Uterus (tissue), 4 donors: ENCODE data around the gene TNFRSF11A. TPM values are rescaled to one million over a fixed set of nuclear protein-coding genes. Genes with fewer than 3 reads are reported as not detected.

ENCODE experiments used
- DNase-seq, 2 donors: peaks; one replicate each; pipeline ENCODE4 v3.0.0-alpha.2; 2019 to 2020
- H3K27ac ChIP-seq, 2 donors: fragments of 200-600 bp; sonication (generic); 1 replicate in 1 of 2; 2 replicates in 1 of 2; pipeline ENCODE4 v1.5.1; 2016 to 2018
- H3K27me3 ChIP-seq, 2 donors: fragments of 200-600 bp; sonication (generic); one replicate each; pipeline ENCODE4 v1.5.1; 2018 to 2019; ENCODE audit warnings: control low read depth in 1 of 2
- H3K36me3 ChIP-seq, 2 donors: fragments of 200-600 bp; sonication (generic); one replicate each; pipeline ENCODE4 v1.5.1; 2019; ENCODE audit warnings: control low read depth in 1 of 2
- H3K4me1 ChIP-seq, 2 donors: fragments of 200-600 bp; sonication (generic); one replicate each; pipeline ENCODE4 v1.5.1; 2018 to 2019; ENCODE audit warnings: control low read depth in 1 of 2
- H3K4me3 ChIP-seq, 2 donors: fragments of 200-600 bp; sonication (generic); 1 replicate in 1 of 2; 2 replicates in 1 of 2; pipeline ENCODE4 v1.5.1; 2018 to 2019; ENCODE audit warnings: mild to moderate bottlenecking in 1 of 2
- H3K9me3 ChIP-seq, 2 donors: fragments of 200-600 bp; sonication (generic); one replicate each; pipeline ENCODE4 v1.5.1; 2019; ENCODE audit warnings: control low read depth in 1 of 2
- CTCF ChIP-seq, 4 experiments: fragments of 200-600 bp in 2 of 4; fragments of 450-650 bp in 2 of 4; sonication (generic) in 2 of 4; IDR thresholded peaks; one replicate each; pipeline ENCODE4 v1.5.1; 2016 to 2019; ENCODE audit warnings: antibody characterized with exemption in 4 of 4, mild to moderate bottlenecking in 2 of 4, moderate library complexity in 1 of 4
- POLR2A ChIP-seq, 2 donors: fragments of 450-650 bp; IDR thresholded peaks; one replicate each; pipeline ENCODE4 v1.6.1; 2016; ENCODE audit warnings: antibody characterized with exemption in 2 of 2, mild to moderate bottlenecking in 1 of 2, moderate library complexity in 1 of 2
- intact Hi-C: fragments of 100-400 bp; cut with DNase I; formaldehyde crosslinking; loops from one replicate; pipeline ENCODE4 v1.15.1; 2023; ENCODE audit warnings: low total_unique reads
- total RNA-seq, 4 donors: library from RNA; depleted of rRNA in 3 of 4; stranded (reverse); fragments of >200 nt in 3 of 4; gene quantifications; one replicate each; pipeline versions ENCODE4 v1.1.0 to v1.2.4, GENCODE V29; 2014 to 2023
- donor health status: DM: yes; HTN: yes; CAD: no.

Gene TNFRSF11A
- total RNA-seq, 4 donors from 2014 or later: 0.26 to 7.4 (median 5.1) TPM

GRCh38 chr18:62332964-62333695, 8.0 kb downstream of the TNFRSF11A start:
- no peaks in the 10 kb centered on the region for H3K9me3 ChIP-seq
- H3K36me3 ChIP-seq: no peaks in the 10 kb centered on the region
- H3K27me3 ChIP-seq: peaks cover 0 to 5% of the 10 kb centered on the region in 2 donors
- intact Hi-C loops: no loop called here
- no peak for TF ChIP-seq CTCF (IDR thresholded peaks at IDR 0.05)
- TF ChIP-seq POLR2A (IDR thresholded peaks at IDR 0.05): no peak
- H3K27ac ChIP-seq: no peak overlapping the region
- no peaks in the 10 kb centered on the region for H3K4me1 ChIP-seq
- DNase-seq: no peak
- no peak overlapping the region for H3K4me3 ChIP-seq

GRCh38 chr18:62334120-62334519, 9.0 kb downstream of the TNFRSF11A start:
- H3K36me3 ChIP-seq: no peaks in the 10 kb centered on the region
- H3K4me1 ChIP-seq: no peaks in the 10 kb centered on the region
- no peak for DNase-seq
- no peak overlapping the region for H3K27ac ChIP-seq
- no peak for TF ChIP-seq POLR2A (IDR thresholded peaks at IDR 0.05)
- no peak for TF ChIP-seq CTCF (IDR thresholded peaks at IDR 0.05)
- intact Hi-C loops: no loop called here
- H3K4me3 ChIP-seq: no peak overlapping the region
- H3K27me3 ChIP-seq: no peaks in the 10 kb centered on the region
- H3K9me3 ChIP-seq: no peaks in the 10 kb centered on the region

GRCh38 chr18:62335494-62335893, 10.4 kb downstream of the TNFRSF11A start:
- H3K27me3 ChIP-seq: no peaks in the 10 kb centered on the region
- H3K4me1 ChIP-seq: no peaks in the 10 kb centered on the region
- DNase-seq: no peak
- intact Hi-C loops: no loop called here
- TF ChIP-seq POLR2A (IDR thresholded peaks at IDR 0.05): no peak
- TF ChIP-seq CTCF (IDR thresholded peaks at IDR 0.05): no peak
- H3K36me3 ChIP-seq: no peaks in the 10 kb centered on the region
- no peaks in the 10 kb centered on the region for H3K9me3 ChIP-seq
- H3K27ac ChIP-seq: no peak overlapping the region
- no peak overlapping the region for H3K4me3 ChIP-seq

GRCh38 chr18:62336618-62337017, 11.5 kb downstream of the TNFRSF11A start:
- Histone ChIP-seq H3K27ac (no peak overlapping the region), H3K4me3 (no peak overlapping the region), H3K36me3 (no peaks in the 10 kb centered on the region), H3K27me3 (no peaks in the 10 kb centered on the region), H3K4me1 (no peaks in the 10 kb centered on the region), H3K9me3 (no peaks in the 10 kb centered on the region)
- TF ChIP-seq POLR2A (IDR thresholded peaks at IDR 0.05) (no peak), CTCF (IDR thresholded peaks at IDR 0.05) (no peak)
- intact Hi-C loops: no loop called here
- no peak for DNase-seq

- Histone ChIP-seq H3K9me3 (no peaks in the 10 kb centered on the region), H3K4me1 (no peaks in the 10 kb centered on the region), H3K27me3 (no peaks in the 10 kb centered on the region), H3K27ac (no peak overlapping the region), H3K4me3 (no peak overlapping the region), H3K36me3 (no peaks in the 10 kb centered on the region)
- intact Hi-C loops: no loop called here
- TF ChIP-seq POLR2A (IDR thresholded peaks at IDR 0.05) (no peak), CTCF (IDR thresholded peaks at IDR 0.05) (no peak)
- DNase-seq: no peak
These were observed 12.2 kb downstream of the TNFRSF11A start for GRCh38 chr18:62337336-62337735.
